ENCODE measurements around the gene FBXO48.

FBXO48 gene

GRCh38 chr2:68413466-68413865 lies 53.6 kb downstream of the FBXO48 start:
- Histone ChIP-seq H3K9me3 (ENCODE audit: insufficient read depth, low read depth, low read length) (no peaks in the 10 kb centered on the region), H2AFZ (ENCODE audit: low read length) (no peak overlapping the region), H3K27me3 (ENCODE audit: insufficient read depth, low read length, poor library complexity, severe bottlenecking) (no peaks in the 10 kb centered on the region), H3K4me3 (ENCODE audit: low read length, poor library complexity, severe bottlenecking) (no peak overlapping the region), H4K20me1 (ENCODE audit: insufficient read depth, low read length, poor library complexity, severe bottlenecking) (no peaks in the 10 kb centered on the region), H3K79me2 (ENCODE audit: insufficient read depth, low read length) (no peaks in the 10 kb centered on the region), H3K9me2 (replicated peaks; ENCODE audit: low read depth, low read length) (no peaks in the 10 kb centered on the region), H3K4me1 (ENCODE audit: insufficient read depth, low read length, poor library complexity, severe bottlenecking) (peaks cover 30% of the 10 kb centered on the region), H3F3A (ENCODE audit: low read depth) (no peaks in the 10 kb centered on the region), H3K4me2 (ENCODE audit: low read depth, low read length, poor library complexity, severe bottlenecking) (no peak overlapping the region), H3K36me3 (ENCODE audit: insufficient read depth, low read length) (no peaks in the 10 kb centered on the region), H3K9ac (ENCODE audit: low read depth, low read length, poor library complexity, severe bottlenecking) (no peak overlapping the region)
- TF ChIP-seq EZH2phosphoT487 (IDR thresholded peaks at IDR 0.05; ENCODE audit: borderline replicate concordance) (no peak), CTCF (conservative IDR thresholded peaks at IDR 0.05; ENCODE audit: low read length) (no peak)

GRCh38 chr2:68412127-68412819 lies 54.8 kb downstream of the FBXO48 start:
- H2AFZ ChIP-seq (ENCODE audit: low read length): no peak overlapping the region
- H3K4me3 ChIP-seq (ENCODE audit: low read length, poor library complexity, severe bottlenecking): no peak overlapping the region
- no peaks in the 10 kb centered on the region for H3F3A ChIP-seq (ENCODE audit: low read depth)
- H3K9me2 ChIP-seq (replicated peaks; ENCODE audit: low read depth, low read length): no peaks in the 10 kb centered on the region
- peak overlapping the region; percentile 1 for H3K4me2 ChIP-seq (ENCODE audit: low read depth, low read length, poor library complexity, severe bottlenecking)
- no peaks in the 10 kb centered on the region for H4K20me1 ChIP-seq (ENCODE audit: insufficient read depth, low read length, poor library complexity, severe bottlenecking)
- H3K79me2 ChIP-seq (ENCODE audit: insufficient read depth, low read length): no peaks in the 10 kb centered on the region
- no peak overlapping the region for H3K9ac ChIP-seq (ENCODE audit: low read depth, low read length, poor library complexity, severe bottlenecking)
- H3K4me1 ChIP-seq (ENCODE audit: insufficient read depth, low read length, poor library complexity, severe bottlenecking): peaks cover 20% of the 10 kb centered on the region
- H3K36me3 ChIP-seq (ENCODE audit: insufficient read depth, low read length): no peaks in the 10 kb centered on the region
- no peak for TF ChIP-seq EZH2phosphoT487 (IDR thresholded peaks at IDR 0.05; ENCODE audit: borderline replicate concordance)
- no peak for TF ChIP-seq CTCF (conservative IDR thresholded peaks at IDR 0.05; ENCODE audit: low read length)
- H3K27me3 ChIP-seq (ENCODE audit: insufficient read depth, low read length, poor library complexity, severe bottlenecking): no peaks in the 10 kb centered on the region
- no peaks in the 10 kb centered on the region for H3K9me3 ChIP-seq (ENCODE audit: insufficient read depth, low read depth, low read length)

GRCh38 chr2:68411397-68412126 lies 55.5 kb downstream of the FBXO48 start:
- H3K4me2 ChIP-seq (ENCODE audit: low read depth, low read length, poor library complexity, severe bottlenecking): peak overlapping the region; percentile 1
- H3K9me2 ChIP-seq (replicated peaks; ENCODE audit: low read depth, low read length): no peaks in the 10 kb centered on the region
- H3F3A ChIP-seq (ENCODE audit: low read depth): no peaks in the 10 kb centered on the region
- no peak overlapping the region for H3K4me3 ChIP-seq (ENCODE audit: low read length, poor library complexity, severe bottlenecking)
- no peaks in the 10 kb centered on the region for H3K27me3 ChIP-seq (ENCODE audit: insufficient read depth, low read length, poor library complexity, severe bottlenecking)
- H2AFZ ChIP-seq (ENCODE audit: low read length): no peak overlapping the region
- H3K9ac ChIP-seq (ENCODE audit: low read depth, low read length, poor library complexity, severe bottlenecking): no peak overlapping the region
- peaks cover 20% of the 10 kb centered on the region for H3K4me1 ChIP-seq (ENCODE audit: insufficient read depth, low read length, poor library complexity, severe bottlenecking)
- no peaks in the 10 kb centered on the region for H3K79me2 ChIP-seq (ENCODE audit: insufficient read depth, low read length)
- no peaks in the 10 kb centered on the region for H4K20me1 ChIP-seq (ENCODE audit: insufficient read depth, low read length, poor library complexity, severe bottlenecking)
- no peaks in the 10 kb centered on the region for H3K9me3 ChIP-seq (ENCODE audit: insufficient read depth, low read depth, low read length)
- TF ChIP-seq CTCF (conservative IDR thresholded peaks at IDR 0.05; ENCODE audit: low read length) (no peak), EZH2phosphoT487 (IDR thresholded peaks at IDR 0.05; ENCODE audit: borderline replicate concordance) (no peak)
- H3K36me3 ChIP-seq (ENCODE audit: insufficient read depth, low read length): no peaks in the 10 kb centered on the region
